Peyer's patch (tissue), 4 donors: ENCODE measurements around the gene MTMR12. TPM values are rescaled to one million over a fixed set of nuclear protein-coding genes. Genes with fewer than 3 reads are reported as not detected.

Experiments used
- DNase-seq, 3 donors: peaks; one replicate each; pipeline ENCODE4 v3.0.0-alpha.2; 2017 to 2019
- H3K27ac ChIP-seq, 4 donors: fragments of 200-600 bp; sonication (generic); one replicate each; pipeline ENCODE4 v1.5.1; 2016 to 2019
- H3K27me3 ChIP-seq, 2 donors: fragments of 200-600 bp; sonication (generic); one replicate each; pipeline ENCODE4 v1.5.1; 2019
- H3K36me3 ChIP-seq, 3 donors: fragments of 200-600 bp; sonication (generic); one replicate each; pipeline ENCODE4 v1.5.1; 2016 to 2019
- H3K4me1 ChIP-seq, 4 donors: fragments of 200-600 bp; sonication (generic); one replicate each; pipeline ENCODE4 v1.5.1; 2016 to 2019
- H3K4me3 ChIP-seq, 4 donors: fragments of 200-600 bp; sonication (generic); 1 replicate in 3 of 4; 2 replicates in 1 of 4; pipeline ENCODE4 v1.5.1; 2016 to 2019; ENCODE audit warnings: mild to moderate bottlenecking in 1 of 4
- H3K9me3 ChIP-seq, 4 donors: fragments of 200-600 bp; sonication (generic); one replicate each; pipeline ENCODE4 v1.5.1; 2016 to 2019; ENCODE audit warnings: mild to moderate bottlenecking in 1 of 4
- CTCF ChIP-seq, 6 experiments: fragments of 450-650 bp in 4 of 6; fragments of 200-600 bp in 2 of 6; sonication (generic) in 1 of 6; IDR thresholded peaks; one replicate each; pipeline ENCODE4 v1.5.1; 2017 to 2019; ENCODE audit warnings: antibody characterized with exemption in 6 of 6, mild to moderate bottlenecking in 3 of 6, moderate library complexity in 1 of 6
- POLR2A ChIP-seq, 2 donors: fragments of 450-650 bp; IDR thresholded peaks; one replicate each; pipeline ENCODE4 v1.5.1; 2017; ENCODE audit warnings: antibody characterized with exemption in 2 of 2, mild to moderate bottlenecking in 2 of 2, moderate library complexity in 2 of 2
- small RNA-seq, 2 donors: library from RNA; depleted of rRNA; stranded (forward); fragments of <200 nt; gene quantifications; one replicate each; pipeline ENCODE3, GENCODE V24; 2016
- total RNA-seq, 4 donors: library from RNA; depleted of rRNA; stranded (reverse); fragments of >200 nt; gene quantifications; one replicate each; pipeline ENCODE4 v1.1.0, GENCODE V29; 2016

MTMR12 gene
- total RNA-seq, 4 donors from 2014 or later = 16.0 to 43.7 (median 24.0) TPM

GRCh38 chr5:32182463-32183063, 130.2 kb downstream of the MTMR12 start:
- no peaks in the 10 kb centered on the region for H3K36me3 ChIP-seq
- H3K4me3 ChIP-seq = no peak overlapping the region
- no peak overlapping the region for H3K27ac ChIP-seq
- no peaks in the 10 kb centered on the region for H3K27me3 ChIP-seq
- no peaks in the 10 kb centered on the region for H3K9me3 ChIP-seq
- DNase-seq = no peak
- H3K4me1 ChIP-seq = no peaks in the 10 kb centered on the region
- no peak for TF ChIP-seq POLR2A (IDR thresholded peaks at IDR 0.05)
- no peak for TF ChIP-seq CTCF (IDR thresholded peaks at IDR 0.05)

Small RNA genes lying within 50 kb of the gene (small RNA-seq; reads per million reads assigned to genes)
- gene RNU6-1079P (0 reads per million in 2 donors), gene RNU6-378P (0 reads per million in 2 donors)

Other genes with a start within 250 kb of the MTMR12 start
- gene GOLPH3, start 138.6 kb downstream of the MTMR12 start, total RNA-seq = 10 to 100 TPM; 63.5 to 93.7 (median 75.1) TPM
- gene ZFR, start 131.8 kb upstream of the MTMR12 start, total RNA-seq = 10 to 100 TPM; 33.5 to 66.8 (median 50.9) TPM